ENCODE data around the gene CHRNA3.

GRCh38 chr15:78633348-78633747 is 12.6 kb upstream of the CHRNA3 start:
- TF ChIP-seq CTCF (IDR thresholded peaks at IDR 0.05; ENCODE audit: low read length) (no peak), EZH2phosphoT487 (IDR thresholded peaks at IDR 0.05; ENCODE audit: low read length) (no peak)
